Activated CD8-positive, alpha-beta memory T cell treated with anti-CD3 and anti-CD28 coated beads, Interleukin-2, amount 50 U/mL, for 4 hours (primary cell): ENCODE measurements around the gene SPP2.

Experiments used
- DNase-seq: peaks from one replicate; pipeline ENCODE4 v3.0.0-alpha.2; 2020

SPP2 gene

GRCh38 chr2:234050455-234051135 lies at the start of gene SPP2:
TSS of gene SPP2 (plus strand) at chr2:234050702. CDS start at chr2:234050787, 85 bp downstream.
- DNase-seq, result no peak

- DNase-seq, result no peak
These were observed 48.9 kb upstream of the SPP2 start for GRCh38 chr2:234001380-234002160.

- no peak for DNase-seq
These were observed 48.2 kb upstream of the SPP2 start for GRCh38 chr2:234002281-234002680.

GRCh38 chr2:234003972-234004617 lies 46.4 kb upstream of the SPP2 start:
- DNase-seq, result no peak

- DNase-seq, result no peak
These were observed 45.4 kb upstream of the SPP2 start for GRCh38 chr2:234005126-234005525.

- no peak for DNase-seq
These were observed 44.0 kb upstream of the SPP2 start for GRCh38 chr2:234006501-234006900.

GRCh38 chr2:234014427-234014826 lies 36.1 kb upstream of the SPP2 start:
- no peak for DNase-seq

GRCh38 chr2:234015861-234016260 lies 34.6 kb upstream of the SPP2 start:
- DNase-seq, result no peak

- DNase-seq, result no peak
These were observed 30.6 kb upstream of the SPP2 start for GRCh38 chr2:234019896-234020295.

- DNase-seq, result no peak
These were observed 30.2 kb upstream of the SPP2 start for GRCh38 chr2:234020332-234020731.

GRCh38 chr2:234022424-234022823 lies 28.1 kb upstream of the SPP2 start:
- DNase-seq, result no peak

GRCh38 chr2:234024304-234024703 lies 26.2 kb upstream of the SPP2 start:
- no peak for DNase-seq

- no peak for DNase-seq
These were observed 25.0 kb upstream of the SPP2 start for GRCh38 chr2:234025466-234025865.

- no peak for DNase-seq
These were observed 24.6 kb upstream of the SPP2 start for GRCh38 chr2:234025891-234026401.

- no peak for DNase-seq
These were observed 23.7 kb upstream of the SPP2 start for GRCh38 chr2:234026693-234027254.

- no peak for DNase-seq
These were observed 22.9 kb upstream of the SPP2 start for GRCh38 chr2:234027641-234028040.

GRCh38 chr2:234029150-234029733 lies 21.3 kb upstream of the SPP2 start:
- no peak for DNase-seq

GRCh38 chr2:234031207-234031606 lies 19.3 kb upstream of the SPP2 start:
- no peak for DNase-seq

- peak; percentile 21 for DNase-seq
These were observed 18.1 kb upstream of the SPP2 start for GRCh38 chr2:234032279-234032856.

GRCh38 chr2:234033174-234033573 lies 17.3 kb upstream of the SPP2 start:
- DNase-seq, result no peak

GRCh38 chr2:234033885-234034284 lies 16.6 kb upstream of the SPP2 start:
- no peak for DNase-seq

- no peak for DNase-seq
These were observed 12.3 kb upstream of the SPP2 start for GRCh38 chr2:234038076-234038802.
